ENCODE data around the gene ARGLU1.
A peak's percentile ranks its signal among the peaks of the same experiment; 100 is the strongest.

Gene ARGLU1

DNA sequence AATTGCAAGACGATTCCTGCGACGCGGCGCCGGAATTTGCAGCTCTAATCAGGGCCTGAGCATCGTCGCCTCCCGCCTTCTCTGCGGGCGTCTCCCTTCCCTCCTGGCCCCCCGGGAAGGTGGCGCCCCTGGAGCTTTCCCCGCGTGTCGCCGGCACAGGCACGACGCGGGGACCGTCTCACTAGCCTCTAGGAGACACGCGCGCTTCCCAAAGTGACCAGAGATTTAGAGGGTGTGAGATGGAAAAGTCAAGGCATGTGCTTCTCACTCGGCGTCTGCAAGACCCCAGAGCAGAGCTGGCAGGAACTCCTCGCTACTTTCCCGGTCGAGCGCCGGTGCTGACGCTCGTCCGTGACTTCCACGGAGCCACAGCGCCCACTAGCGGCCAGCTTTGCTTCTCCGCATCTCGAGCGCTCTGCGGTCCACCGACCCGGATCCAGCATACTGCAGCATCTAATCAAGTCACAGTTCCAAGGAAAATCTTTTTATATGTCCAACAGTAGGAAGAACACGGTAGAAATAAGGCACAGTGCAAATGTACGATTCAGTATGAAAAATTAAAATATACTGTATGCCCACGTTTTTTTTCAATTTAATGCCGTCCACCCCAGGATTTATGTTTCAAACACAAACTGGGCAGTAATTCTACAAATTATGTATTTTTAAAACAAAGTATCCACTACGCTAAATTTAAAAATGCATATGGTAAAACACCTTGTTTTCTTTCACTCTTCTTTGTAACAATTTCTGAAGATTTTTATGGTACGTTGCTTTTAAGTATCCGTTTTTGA is 31.5 kb downstream of the ARGLU1 start:
- peak overlapping the region; percentile 72 for H4K91ac ChIP-seq (ENCODE audit: low read depth, low read length)
- no peaks in the 10 kb centered on the region for H3K27me3 ChIP-seq (ENCODE audit: insufficient read depth, low read length)
- WGBS (ENCODE audit: extremely low coverage, insufficient coverage, insufficient read length) = no CpG with 5 or more reads among the region's 50 CpGs
- H3K4me1 ChIP-seq (ENCODE audit: control insufficient read depth in 1 of 2, insufficient read depth in 2 of 2, low read length in 2 of 2) = peaks cover 4 to 6% of the 10 kb centered on the region in 2 experiments
- H4K8ac ChIP-seq (ENCODE audit: low read depth, low read length) = peak overlapping the region; percentile 9
- H3K9me3 ChIP-seq (ENCODE audit: insufficient read depth, low read depth, low read length) = no peaks in the 10 kb centered on the region
- H3K79me1 ChIP-seq (ENCODE audit: low read length) = peaks cover 19% of the 10 kb centered on the region
- peak overlapping the region; percentile 39 for H3K27ac ChIP-seq (ENCODE audit: low read depth, low read length)
- peaks cover 19% of the 10 kb centered on the region for H3K79me2 ChIP-seq (ENCODE audit: control insufficient read depth, insufficient read depth, low read length, poor library complexity)
- H3K4me2 ChIP-seq (ENCODE audit: low read length) = peak overlapping the region; percentile 99
- peak overlapping the region; percentile 9 for H3K9ac ChIP-seq (ENCODE audit: low read length)
- peak overlapping the region; percentile 52 for H2BK5ac ChIP-seq (ENCODE audit: low read depth, low read length, poor library complexity)
- H3K14ac ChIP-seq (ENCODE audit: low read length) = peak overlapping the region; percentile 68
- H3K4me3 ChIP-seq (ENCODE audit: low read depth, low read length) = peak overlapping the region; percentile 76
- peak; percentile 87 to 99 for DNase-seq
- H2BK12ac ChIP-seq (ENCODE audit: low read length) = peak overlapping the region; percentile 33
- H3K4ac ChIP-seq (ENCODE audit: low read depth, low read length) = no peak overlapping the region
- H3K23ac ChIP-seq (ENCODE audit: low read length) = no peak overlapping the region
- H2BK120ac ChIP-seq (ENCODE audit: insufficient read depth, low read length, poor library complexity) = peak overlapping the region; percentile 23
- peak overlapping the region; percentile 83 for H2AFZ ChIP-seq (ENCODE audit: insufficient read depth, low read length, poor library complexity)
- H4K12ac ChIP-seq (ENCODE audit: low read depth, low read length) = peak overlapping the region; percentile 74
- peak overlapping the region; percentile 92 for H3K18ac ChIP-seq (ENCODE audit: low read length)
- no peak overlapping the region for H2AK5ac ChIP-seq (ENCODE audit: low read length)
- no peaks in the 10 kb centered on the region for H3K36me3 ChIP-seq (ENCODE audit: control insufficient read depth in 1 of 2, insufficient read depth in 2 of 2, low read length in 2 of 2)

DNA sequence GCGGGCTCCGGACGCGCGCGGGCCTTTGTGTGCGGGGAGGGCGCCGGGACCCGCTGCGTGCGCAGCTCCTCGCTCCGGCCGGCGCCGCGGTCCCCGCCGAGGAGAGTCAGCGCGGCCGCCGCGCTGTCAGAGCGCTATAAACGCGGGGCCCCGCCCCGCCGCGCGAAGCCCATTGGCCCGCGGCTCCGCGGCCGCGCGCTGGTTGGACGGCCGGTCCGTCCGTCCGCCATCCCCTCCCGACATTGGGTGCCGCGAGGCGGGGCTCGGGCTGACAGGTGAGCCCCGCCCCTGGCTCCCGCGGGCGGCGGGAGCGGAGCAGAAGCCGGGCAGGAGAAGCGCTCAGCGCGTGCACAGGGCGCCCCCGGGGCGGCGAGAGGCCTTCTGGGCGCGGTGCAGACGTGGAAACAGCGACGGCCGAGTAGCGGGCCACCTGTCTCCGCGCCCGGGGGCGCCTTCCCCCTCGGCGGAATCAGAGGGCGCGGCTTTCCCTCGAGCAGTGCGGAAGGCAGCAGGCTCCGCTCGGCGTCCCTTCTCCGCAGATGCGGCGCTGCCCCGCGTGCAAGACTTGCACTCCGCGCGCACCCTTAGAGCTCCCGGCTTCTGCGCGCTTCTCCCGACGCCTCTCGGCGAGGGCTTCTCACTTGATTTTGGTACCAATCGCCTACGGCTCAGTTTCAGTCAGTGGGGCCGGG is 32.2 kb downstream of the ARGLU1 start, which contains the start of gene EFNB2:
EFNB2 (minus strand) TSS at position 111 of the 692 bp plus-strand sequence. CDS start 698 bp downstream, outside the sequence.
- no peak within 1 kb of the TSS for H2AK5ac ChIP-seq (ENCODE audit: low read length)
- peaks cover 7 to 12% of the 10 kb centered on the region in 2 experiments for H3K4me1 ChIP-seq (ENCODE audit: control insufficient read depth in 1 of 2, insufficient read depth in 2 of 2, low read length in 2 of 2)
- DNase-seq = peak; percentile 93 to 97
- H3K4me2 ChIP-seq (ENCODE audit: low read length) = peak within 1 kb of the TSS; percentile 99
- peak within 1 kb of the TSS; percentile 68 for H4K8ac ChIP-seq (ENCODE audit: low read depth, low read length)
- peak within 1 kb of the TSS; percentile 92 for H3K18ac ChIP-seq (ENCODE audit: low read length)
- H2AFZ ChIP-seq (ENCODE audit: insufficient read depth, low read length, poor library complexity) = peak within 1 kb of the TSS; percentile 83
- H4K12ac ChIP-seq (ENCODE audit: low read depth, low read length) = peak within 1 kb of the TSS; percentile 74
- peak within 1 kb of the TSS; percentile 64 for H3K27ac ChIP-seq (ENCODE audit: low read depth, low read length)
- no peaks in the 10 kb centered on the region for H3K36me3 ChIP-seq (ENCODE audit: control insufficient read depth in 1 of 2, insufficient read depth in 2 of 2, low read length in 2 of 2)
- H3K4me3 ChIP-seq (ENCODE audit: low read depth, low read length) = peak within 1 kb of the TSS; percentile 92
- H2BK12ac ChIP-seq (ENCODE audit: low read length) = peak within 1 kb of the TSS; percentile 33
- no peak within 1 kb of the TSS for H3K23ac ChIP-seq (ENCODE audit: low read length)
- peak within 1 kb of the TSS; percentile 68 for H2BK5ac ChIP-seq (ENCODE audit: low read depth, low read length, poor library complexity)
- peak within 1 kb of the TSS; percentile 99 for H3K4ac ChIP-seq (ENCODE audit: low read depth, low read length)
- H3K14ac ChIP-seq (ENCODE audit: low read length) = peak within 1 kb of the TSS; percentile 77
- no peaks in the 10 kb centered on the region for H3K27me3 ChIP-seq (ENCODE audit: insufficient read depth, low read length)
- peaks cover 22% of the 10 kb centered on the region for H3K79me2 ChIP-seq (ENCODE audit: control insufficient read depth, insufficient read depth, low read length, poor library complexity)
- peak within 1 kb of the TSS; percentile 23 for H2BK120ac ChIP-seq (ENCODE audit: insufficient read depth, low read length, poor library complexity)
- H3K79me1 ChIP-seq (ENCODE audit: low read length) = peaks cover 19% of the 10 kb centered on the region
- no peaks in the 10 kb centered on the region for H3K9me3 ChIP-seq (ENCODE audit: insufficient read depth, low read depth, low read length)
- peak within 1 kb of the TSS; percentile 72 for H4K91ac ChIP-seq (ENCODE audit: low read depth, low read length)
- peak within 1 kb of the TSS; percentile 95 for H3K9ac ChIP-seq (ENCODE audit: low read length)
- WGBS (ENCODE audit: extremely low coverage, insufficient coverage, insufficient read length) = no CpG with 5 or more reads among the region's 102 CpGs

DNA sequence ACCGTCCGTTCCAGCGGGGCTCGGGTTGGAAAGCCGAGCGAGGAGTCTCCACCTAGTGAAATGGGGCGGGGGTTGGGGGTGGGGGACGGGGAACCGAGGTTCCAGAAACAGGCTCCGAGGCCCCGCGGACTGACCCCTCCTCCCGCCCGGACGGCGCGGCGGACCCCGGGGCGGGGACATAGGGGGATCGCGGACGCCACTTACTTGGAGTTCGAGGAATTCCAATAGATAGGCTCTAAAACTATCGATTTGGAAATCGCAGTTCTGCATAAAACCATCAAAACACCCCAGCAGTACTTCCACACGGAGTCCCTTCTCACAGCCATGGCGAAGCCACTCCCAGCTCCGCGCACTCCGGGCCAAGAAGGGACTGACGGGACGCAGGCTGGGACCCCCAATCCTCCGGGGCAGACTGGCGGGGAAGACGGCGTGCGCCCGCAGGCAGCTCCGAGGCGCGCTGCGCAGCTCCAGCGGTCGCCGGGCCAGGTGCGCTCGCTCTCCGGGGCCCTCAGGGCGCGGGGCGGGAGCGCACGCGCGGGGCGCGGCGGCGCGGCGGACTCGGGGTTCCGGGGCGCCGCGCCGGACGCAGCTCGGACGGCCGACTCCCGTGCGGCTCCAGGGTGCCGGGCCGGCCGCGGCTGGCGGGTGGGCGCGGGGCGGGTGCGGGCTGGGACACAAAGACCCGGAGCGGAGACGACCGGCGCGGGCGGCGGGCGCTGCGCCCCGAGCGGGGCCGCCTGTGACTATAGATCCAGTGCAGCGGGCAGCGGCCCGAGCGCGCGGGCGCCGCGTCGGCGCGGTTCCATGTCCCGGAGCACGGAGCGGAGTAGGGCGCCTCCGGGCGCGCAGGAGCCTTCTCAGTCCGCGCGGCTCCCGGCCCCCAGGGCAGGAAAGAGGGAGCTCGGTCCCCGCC is 33.0 kb downstream of the ARGLU1 start:
- peak in 1 of 2 donors; percentile 27 for DNase-seq
- Histone ChIP-seq H4K12ac (ENCODE audit: low read depth, low read length) (no peak overlapping the region), H3K9me3 (ENCODE audit: insufficient read depth, low read depth, low read length) (no peaks in the 10 kb centered on the region), H2BK120ac (ENCODE audit: insufficient read depth, low read length, poor library complexity) (no peak overlapping the region), H3K4me3 (ENCODE audit: low read depth, low read length) (peak overlapping the region; percentile 92), H4K91ac (ENCODE audit: low read depth, low read length) (peak overlapping the region; percentile 60), H3K79me2 (ENCODE audit: control insufficient read depth, insufficient read depth, low read length, poor library complexity) (peaks cover 22% of the 10 kb centered on the region), H3K36me3 (ENCODE audit: control insufficient read depth in 1 of 2, insufficient read depth in 2 of 2, low read length in 2 of 2) (no peaks in the 10 kb centered on the region), H2AK5ac (ENCODE audit: low read length) (no peak overlapping the region), H4K8ac (ENCODE audit: low read depth, low read length) (peak overlapping the region; percentile 68), H2AFZ (ENCODE audit: insufficient read depth, low read length, poor library complexity) (peak overlapping the region; percentile 43), H3K27me3 (ENCODE audit: insufficient read depth, low read length) (no peaks in the 10 kb centered on the region), H2BK5ac (ENCODE audit: low read depth, low read length, poor library complexity) (peak overlapping the region; percentile 68), H3K4me1 (ENCODE audit: control insufficient read depth in 1 of 2, insufficient read depth in 2 of 2, low read length in 2 of 2) (peaks cover 8 to 14% of the 10 kb centered on the region in 2 experiments), H3K9ac (ENCODE audit: low read length) (peak overlapping the region; percentile 95), H3K4me2 (ENCODE audit: low read length) (peak overlapping the region; percentile 49), H3K18ac (ENCODE audit: low read length) (peak overlapping the region; percentile 67), H3K23ac (ENCODE audit: low read length) (no peak overlapping the region), H2BK12ac (ENCODE audit: low read length) (no peak overlapping the region), H3K14ac (ENCODE audit: low read length) (peak overlapping the region; percentile 77), H3K27ac (ENCODE audit: low read depth, low read length) (peak overlapping the region; percentile 64), H3K79me1 (ENCODE audit: low read length) (peaks cover 19% of the 10 kb centered on the region), H3K4ac (ENCODE audit: low read depth, low read length) (peak overlapping the region; percentile 99)
- no CpG with 5 or more reads among the region's 121 CpGs for WGBS (ENCODE audit: extremely low coverage, insufficient coverage, insufficient read length)

All from trophoblast cell (in vitro differentiated cells and primary cell).